B cell (primary cell): ENCODE measurements around the gene THEM5. TPM values are rescaled to one million over a fixed set of nuclear protein-coding genes. Genes with fewer than 3 reads are reported as not detected.

Source experiments
- ATAC-seq: fragments of 200-7000 bp; cut with Tn5 transposase; one replicate; pipeline ENCODE4 v1.10.0; 2021; ENCODE audit warnings: low read depth, mild to moderate bottlenecking, moderate number of reproducible peaks, moderate library complexity
- CTCF ChIA-PET: fragments of 350-600 bp; sonication (Branson Sonifier 250); formaldehyde crosslinking; loops from one replicate; lab custom pipeline; 2021; ENCODE audit warnings: antibody characterized with exemption, inconsistent platforms; lab: Charles Lee
- POLR2A ChIA-PET: fragments of 350-600 bp; sonication (Branson Sonifier 250); formaldehyde crosslinking; loops from one replicate; lab custom pipeline; 2021; ENCODE audit warnings: antibody characterized with exemption; lab: Charles Lee
- DNase-seq: peaks from one replicate; pipeline ENCODE4 v3.0.0; 2013
- H2AFZ ChIP-seq: 2 replicates; pipeline ENCODE4 v1.6.1; 2012; ENCODE audit warnings: mild to moderate bottlenecking, low read depth, low read length; ENCODE audit not compliant: insufficient read depth, poor library complexity, severe bottlenecking
- H3K27ac ChIP-seq, 2 donors: 1 replicate in 1 of 2; 2 replicates in 1 of 2; pipeline ENCODE4 v1.5.1; 2012 to 2013; ENCODE audit warnings: low read length in 2 of 2, mild to moderate bottlenecking in 2 of 2, moderate library complexity in 1 of 2
- H3K27me3 ChIP-seq, 4 experiments: fragments of 200-600 bp in 1 of 4; sonication (generic) in 1 of 4; replicated peaks in 1 of 4; 1 replicate in 2 of 4; 2 replicates in 2 of 4; pipeline versions ENCODE4 v1.6.1 to v1.7.0; 2013 to 2016; ENCODE audit warnings: low read length in 3 of 4, mild to moderate bottlenecking in 2 of 4, mixed read lengths in 1 of 4, moderate library complexity in 1 of 4; ENCODE audit not compliant: insufficient read depth in 4 of 4, control insufficient read depth in 3 of 4; ENCODE audit errors: control extremely low read depth in 1 of 4
- H3K36me3 ChIP-seq, 2 experiments: replicated peaks in 1 of 2; 1 replicate in 1 of 2; 2 replicates in 1 of 2; pipeline versions ENCODE4 v1.6.1 to v1.7.1; 2013; ENCODE audit warnings: low read length in 1 of 2; ENCODE audit not compliant: insufficient read depth in 2 of 2, control insufficient read depth in 1 of 2; ENCODE audit errors: control extremely low read depth in 1 of 2, extremely low read depth in 1 of 2
- H3K4me1 ChIP-seq, 2 donors: fragments of 200-600 bp in 1 of 2; sonication (generic) in 1 of 2; 1 replicate in 1 of 2; 2 replicates in 1 of 2; pipeline versions ENCODE4 v1.5.1 to v1.6.1; 2013 to 2017; ENCODE audit warnings: low read length in 2 of 2; ENCODE audit not compliant: control insufficient read depth in 2 of 2, insufficient read depth in 2 of 2
- H3K4me2 ChIP-seq: replicated peaks from 2 replicates; pipeline ENCODE3; 2012; ENCODE audit warnings: mild to moderate bottlenecking, low read depth, low read length; ENCODE audit not compliant: poor library complexity, severe bottlenecking
- H3K4me3 ChIP-seq, 5 experiments: fragments of 200-600 bp in 1 of 5; sonication (generic) in 1 of 5; 1 replicate in 3 of 5; 2 replicates in 2 of 5; pipeline versions ENCODE4 v1.5.1 to v1.7.0; 2011 to 2016; ENCODE audit warnings: low read length in 4 of 5, mild to moderate bottlenecking in 4 of 5, low read depth in 2 of 5, control low read depth in 1 of 5, moderate library complexity in 1 of 5; ENCODE audit not compliant: insufficient read depth in 1 of 5; ENCODE audit errors: control extremely low read depth in 1 of 5, extremely low read depth in 1 of 5
- H3K79me2 ChIP-seq: fragments of 200-600 bp; sonication (generic); one replicate; pipeline ENCODE4 v1.6.0; 2016; ENCODE audit warnings: low read length; ENCODE audit not compliant: control insufficient read depth, insufficient read depth
- H3K9ac ChIP-seq: fragments of 200-600 bp; sonication (generic); 2 replicates; pipeline ENCODE4 v1.6.1; 2017; ENCODE audit warnings: mild to moderate bottlenecking, low read length, moderate library complexity
- H3K9me3 ChIP-seq, 3 donors: one replicate each; pipeline versions ENCODE4 v1.6.1 to v1.7.1; 2013; ENCODE audit warnings: low read length in 2 of 3; ENCODE audit not compliant: control insufficient read depth in 2 of 3, insufficient read depth in 1 of 3; ENCODE audit errors: control extremely low read depth in 1 of 3
- H4K20me1 ChIP-seq: 2 replicates; pipeline ENCODE4 v1.6.0; 2012; ENCODE audit warnings: mild to moderate bottlenecking, low read length; ENCODE audit not compliant: insufficient read depth, control insufficient read depth, poor library complexity, severe bottlenecking
- H3K27ac Mint-ChIP-seq: one replicate; pipeline ENCODE4 v1.8.0; 2021; ENCODE audit warnings: mixed read lengths
- H3K27me3 Mint-ChIP-seq: one replicate; pipeline ENCODE4 v1.8.0; 2021; ENCODE audit warnings: mixed read lengths
- H3K4me1 Mint-ChIP-seq: one replicate; pipeline ENCODE4 v1.8.0; 2021; ENCODE audit warnings: mixed read lengths
- H3K4me3 Mint-ChIP-seq: one replicate; pipeline ENCODE4 v1.8.0; 2021; ENCODE audit warnings: mixed read lengths
- H3K9me3 Mint-ChIP-seq: one replicate; pipeline ENCODE4 v1.8.0; 2022; ENCODE audit warnings: mixed read lengths; ENCODE audit not compliant: insufficient read depth
- CTCF ChIP-seq: fragments of 200-600 bp; IDR thresholded peaks from one replicate; pipeline ENCODE4 v1.8.0; 2022; ENCODE audit warnings: antibody characterized with exemption, mild to moderate bottlenecking
- EZH2 ChIP-seq: IDR thresholded peaks from 2 replicates; pipeline ENCODE4 v1.6.1; 2012; ENCODE audit warnings: borderline replicate concordance, low read depth, mild to moderate bottlenecking, moderate library complexity, low read length; ENCODE audit not compliant: insufficient read depth, poor library complexity, severe bottlenecking
- WGBS: methylation state at CpG from one replicate; pipeline ENCODE4 v1.1.5; 2013; ENCODE audit warnings: missing lambda C conversion rate; ENCODE audit not compliant: insufficient coverage; 5-methylcytosine and 5-hydroxymethylcytosine counted together
- intact Hi-C: fragments of 100-400 bp; cut with micrococcal nuclease; formaldehyde crosslinking; loops from one replicate; pipeline ENCODE4 v1.10.0; 2022
- polyA plus RNA-seq: library from polyadenylated mRNA; depleted of rRNA; stranded (reverse); fragments of >200 nt; gene quantifications from 2 replicates; pipeline ENCODE4 v1.2.3, GENCODE V29; 2012
- total RNA-seq, 2 donors: library from RNA; stranded (reverse); fragments of 120-200 nt in 1 of 2; gene quantifications; 1 replicate in 1 of 2; 2 replicates in 1 of 2; pipeline versions ENCODE4 v1.2.3 to v1.2.4, GENCODE V29; 2013 to 2022

THEM5 gene
- total and polyA plus RNA-seq, 2 donors (not counting 1 experiment from before 2014, with no cell fraction given): not detected

- CTCF ChIA-PET: interaction anchor here (1.6 kb wide), 1 partner anchor 41 kb away, joined by 3 read pairs; the partner anchor contains the start of gene TDRKH
- Histone ChIP-seq H3K27me3 (peaks cover 0 to 21% (median 3%) of the 10 kb centered on the region in 4 experiments), H3K4me2 (no peak within 1 kb of the TSS), H3K4me3 (no peak within 1 kb of the TSS), H4K20me1 (no peaks in the 10 kb centered on the region), H2AFZ (no peak within 1 kb of the TSS), H3K9ac (no peak within 1 kb of the TSS), H3K4me1 (peaks cover 7 to 13% of the 10 kb centered on the region in 2 donors), H3K27ac (no peak within 1 kb of the TSS), H3K79me2 (no peaks in the 10 kb centered on the region), H3K9me3 (no peaks in the 10 kb centered on the region), H3K36me3 (no peaks in the 10 kb centered on the region)
- H3K27ac Mint-ChIP-seq: no peak within 1 kb of the TSS
- POLR2A ChIA-PET: no interaction called here
- TF ChIP-seq EZH2 (no peak), CTCF (no peak)
- WGBS: 91% methylated on average over 5 of the region's 5 CpGs
- no peaks in the 10 kb centered on the region for H3K9me3 Mint-ChIP-seq
- no peak within 1 kb of the TSS for H3K4me3 Mint-ChIP-seq
- H3K4me1 Mint-ChIP-seq: peaks cover 14% of the 10 kb centered on the region
- intact Hi-C loops: loop anchor here (10.0 kb wide), 1 partner anchor 107 kb away; the partner anchor contains the start of gene RIIAD1
- peaks cover 21% of the 10 kb centered on the region for H3K27me3 Mint-ChIP-seq
- ATAC-seq (no peak), DNase-seq (no peak)
Measured at GRCh38 chr1:151831605-151832004, 21.9 kb downstream of the THEM5 start, which contains the start of gene RORC. TSS of gene RORC (minus strand) at chr1:151831802. CDS start at chr1:151831764, 38 bp downstream.

GRCh38 chr1:151831256-151831591, 22.3 kb downstream of the THEM5 start:
- Mint-ChIP-seq H3K27me3 (peaks cover 22% of the 10 kb centered on the region), H3K27ac (no peak overlapping the region), H3K4me3 (no peak overlapping the region), H3K9me3 (no peaks in the 10 kb centered on the region), H3K4me1 (peaks cover 12% of the 10 kb centered on the region)
- no peak for ATAC-seq
- intact Hi-C loops: loop anchor here (10.0 kb wide), 1 partner anchor 106 kb away; the partner anchor contains the start of gene RIIAD1
- no peak overlapping the region for H3K4me2 ChIP-seq
- peaks cover 0 to 23% (median 3%) of the 10 kb centered on the region in 4 experiments for H3K27me3 ChIP-seq
- H3K27ac ChIP-seq: no peak overlapping the region
- no peak for DNase-seq
- H4K20me1 ChIP-seq: no peaks in the 10 kb centered on the region
- H2AFZ ChIP-seq: no peak overlapping the region
- 95% methylated on average over 4 of the region's 4 CpGs for WGBS
- POLR2A ChIA-PET: no interaction called here
- H3K9me3 ChIP-seq: no peaks in the 10 kb centered on the region
- no peak overlapping the region for H3K4me3 ChIP-seq
- peaks cover 7 to 13% of the 10 kb centered on the region in 2 donors for H3K4me1 ChIP-seq
- no peak overlapping the region for H3K9ac ChIP-seq
- H3K79me2 ChIP-seq: no peaks in the 10 kb centered on the region
- CTCF ChIA-PET: no interaction called here
- no peaks in the 10 kb centered on the region for H3K36me3 ChIP-seq
- TF ChIP-seq EZH2 (no peak), CTCF (no peak)
